ENCODE data around the gene CYFIP2.

Gene CYFIP2

GRCh38 chr5:157444224-157444623, 178.3 kb downstream of the CYFIP2 start:
- TF ChIP-seq, protein P1, sequence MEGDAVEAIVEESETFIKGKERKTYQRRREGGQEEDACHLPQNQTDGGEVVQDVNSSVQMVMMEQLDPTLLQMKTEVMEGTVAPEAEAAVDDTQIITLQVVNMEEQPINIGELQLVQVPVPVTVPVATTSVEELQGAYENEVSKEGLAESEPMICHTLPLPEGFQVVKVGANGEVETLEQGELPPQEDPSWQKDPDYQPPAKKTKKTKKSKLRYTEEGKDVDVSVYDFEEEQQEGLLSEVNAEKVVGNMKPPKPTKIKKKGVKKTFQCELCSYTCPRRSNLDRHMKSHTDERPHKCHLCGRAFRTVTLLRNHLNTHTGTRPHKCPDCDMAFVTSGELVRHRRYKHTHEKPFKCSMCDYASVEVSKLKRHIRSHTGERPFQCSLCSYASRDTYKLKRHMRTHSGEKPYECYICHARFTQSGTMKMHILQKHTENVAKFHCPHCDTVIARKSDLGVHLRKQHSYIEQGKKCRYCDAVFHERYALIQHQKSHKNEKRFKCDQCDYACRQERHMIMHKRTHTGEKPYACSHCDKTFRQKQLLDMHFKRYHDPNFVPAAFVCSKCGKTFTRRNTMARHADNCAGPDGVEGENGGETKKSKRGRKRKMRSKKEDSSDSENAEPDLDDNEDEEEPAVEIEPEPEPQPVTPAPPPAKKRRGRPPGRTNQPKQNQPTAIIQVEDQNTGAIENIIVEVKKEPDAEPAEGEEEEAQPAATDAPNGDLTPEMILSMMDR (IDR thresholded peaks at IDR 0.05; ENCODE audit: low read depth, low read length): no peak
- DNase-seq (ENCODE audit: low read depth, low spot score): no peak
- in situ Hi-C loops (cut with HindIII; ENCODE audit: low sequenced_read_pairs): no loop called here
- no peak overlapping the region for H3K4me3 ChIP-seq (ENCODE audit: low read depth, low read length)

Data from astrocyte of the spinal cord (primary cell).